Dendritic cell treated with granulocyte-macrophage colony-stimulating factor and Interleukin-4, amounts not matched to agents 40 ng/mL and 50 ng/mL, for 4 days (primary cell): Measurements from ENCODE around the gene COX6A2.

Experiments used
- H3K27ac Mint-ChIP-seq: one replicate; pipeline ENCODE4 v1.8.0; 2022; ENCODE audit warnings: mild to moderate bottlenecking, mixed read lengths
- H3K27me3 Mint-ChIP-seq: one replicate; pipeline ENCODE4 v1.8.0; 2022; ENCODE audit warnings: mild to moderate bottlenecking, mixed read lengths
- H3K36me3 Mint-ChIP-seq: one replicate; pipeline ENCODE4 v1.8.0; 2022; ENCODE audit warnings: low read depth, mixed read lengths
- H3K4me1 Mint-ChIP-seq: one replicate; pipeline ENCODE4 v1.8.0; 2022; ENCODE audit warnings: low read depth, mixed read lengths
- H3K4me3 Mint-ChIP-seq: one replicate; pipeline ENCODE4 v1.8.0; 2022; ENCODE audit warnings: mild to moderate bottlenecking, moderate library complexity, mixed read lengths
- H3K9me3 Mint-ChIP-seq: one replicate; pipeline ENCODE4 v1.8.0; 2022; ENCODE audit warnings: mixed read lengths
- intact Hi-C: fragments of 100-400 bp; cut with micrococcal nuclease; formaldehyde crosslinking; loops from one replicate; pipeline ENCODE4 v1.15.0; 2022

COX6A2 gene

GRCh38 chr16:31467858-31468257 lies 39.7 kb upstream of the COX6A2 start:
- peaks cover 45% of the 10 kb centered on the region for H3K36me3 Mint-ChIP-seq
- intact Hi-C loops, result loop anchor here (10.0 kb wide), 1 partner anchor 397 kb away; no protein-coding TSS in a partner anchor
- H3K27me3 Mint-ChIP-seq, result peaks cover 21% of the 10 kb centered on the region
- no peak overlapping the region for H3K4me3 Mint-ChIP-seq
- H3K4me1 Mint-ChIP-seq, result peaks cover 37% of the 10 kb centered on the region
- H3K9me3 Mint-ChIP-seq, result no peaks in the 10 kb centered on the region
- H3K27ac Mint-ChIP-seq, result no peak overlapping the region

- Mint-ChIP-seq H3K4me1 (peaks cover 31% of the 10 kb centered on the region), H3K36me3 (peaks cover 51% of the 10 kb centered on the region), H3K27me3 (peaks cover 15% of the 10 kb centered on the region), H3K9me3 (no peaks in the 10 kb centered on the region), H3K27ac (peak overlapping the region; percentile 4), H3K4me3 (no peak overlapping the region)
- intact Hi-C loops, result loop anchor here (10.0 kb wide), 1 partner anchor 398 kb away; no protein-coding TSS in a partner anchor
Observed at GRCh38 chr16:31467151-31467773, 39.1 kb upstream of the COX6A2 start.

- peaks cover 9% of the 10 kb centered on the region for H3K27me3 Mint-ChIP-seq
- intact Hi-C loops, result loop anchor here (10.0 kb wide), 1 partner anchor 398 kb away; no protein-coding TSS in a partner anchor
- peaks cover 25% of the 10 kb centered on the region for H3K4me1 Mint-ChIP-seq
- H3K27ac Mint-ChIP-seq, result peak overlapping the region; percentile 63
- H3K36me3 Mint-ChIP-seq, result peaks cover 58% of the 10 kb centered on the region
- H3K4me3 Mint-ChIP-seq, result peak overlapping the region; percentile 45
- H3K9me3 Mint-ChIP-seq, result no peaks in the 10 kb centered on the region
Observed at GRCh38 chr16:31466381-31466841, 38.3 kb upstream of the COX6A2 start.

- intact Hi-C loops, result loop anchor here (10.0 kb wide), 1 partner anchor 399 kb away; no protein-coding TSS in a partner anchor
- peaks cover 58% of the 10 kb centered on the region for H3K36me3 Mint-ChIP-seq
- H3K27me3 Mint-ChIP-seq, result peaks cover 4% of the 10 kb centered on the region
- H3K27ac Mint-ChIP-seq, result peak overlapping the region; percentile 63
- peaks cover 26% of the 10 kb centered on the region for H3K4me1 Mint-ChIP-seq
- peak overlapping the region; percentile 45 for H3K4me3 Mint-ChIP-seq
- no peaks in the 10 kb centered on the region for H3K9me3 Mint-ChIP-seq
Observed at GRCh38 chr16:31465788-31466370, 37.7 kb upstream of the COX6A2 start.

GRCh38 chr16:31464781-31465260 lies 36.7 kb upstream of the COX6A2 start:
- Mint-ChIP-seq H3K27me3 (no peaks in the 10 kb centered on the region), H3K27ac (no peak overlapping the region), H3K4me1 (peaks cover 34% of the 10 kb centered on the region), H3K36me3 (peaks cover 58% of the 10 kb centered on the region), H3K9me3 (no peaks in the 10 kb centered on the region), H3K4me3 (no peak overlapping the region)
- intact Hi-C loops, result loop anchor here (10.0 kb wide), 1 partner anchor 400 kb away; no protein-coding TSS in a partner anchor

GRCh38 chr16:31464348-31464769 lies 36.2 kb upstream of the COX6A2 start:
- Mint-ChIP-seq H3K9me3 (no peaks in the 10 kb centered on the region), H3K27ac (no peak overlapping the region), H3K27me3 (no peaks in the 10 kb centered on the region), H3K36me3 (peaks cover 59% of the 10 kb centered on the region), H3K4me1 (peaks cover 34% of the 10 kb centered on the region), H3K4me3 (no peak overlapping the region)
- intact Hi-C loops, result loop anchor here (10.0 kb wide), 1 partner anchor 400 kb away; no protein-coding TSS in a partner anchor

GRCh38 chr16:31461921-31462804 lies 34.0 kb upstream of the COX6A2 start:
- Mint-ChIP-seq H3K27ac (peak overlapping the region; percentile 30), H3K36me3 (peaks cover 72% of the 10 kb centered on the region), H3K4me3 (no peak overlapping the region), H3K27me3 (no peaks in the 10 kb centered on the region), H3K4me1 (peaks cover 44% of the 10 kb centered on the region), H3K9me3 (no peaks in the 10 kb centered on the region)
- intact Hi-C loops, result loop anchor here (10.0 kb wide), 1 partner anchor 403 kb away; no protein-coding TSS in a partner anchor

- no peaks in the 10 kb centered on the region for H3K27me3 Mint-ChIP-seq
- H3K27ac Mint-ChIP-seq, result peak overlapping the region; percentile 30
- no peak overlapping the region for H3K4me3 Mint-ChIP-seq
- peaks cover 44% of the 10 kb centered on the region for H3K4me1 Mint-ChIP-seq
- H3K36me3 Mint-ChIP-seq, result peaks cover 64% of the 10 kb centered on the region
- no peaks in the 10 kb centered on the region for H3K9me3 Mint-ChIP-seq
- intact Hi-C loops, result loop anchor here (10.0 kb wide), 1 partner anchor 403 kb away; no protein-coding TSS in a partner anchor
Observed at GRCh38 chr16:31461201-31461920, 33.2 kb upstream of the COX6A2 start.

- Mint-ChIP-seq H3K27ac (peak overlapping the region; percentile 99), H3K4me3 (peak overlapping the region; percentile 89), H3K4me1 (peaks cover 44% of the 10 kb centered on the region), H3K9me3 (no peaks in the 10 kb centered on the region), H3K36me3 (peaks cover 59% of the 10 kb centered on the region), H3K27me3 (no peaks in the 10 kb centered on the region)
- intact Hi-C loops, result loop anchor here (1.0 to 10.0 kb wide), 2 partner anchors 48 to 404 kb away; partner anchors contain the start of gene RUSF1
Observed at GRCh38 chr16:31460582-31461002, 32.4 kb upstream of the COX6A2 start.

- H3K4me3 Mint-ChIP-seq, result peak overlapping the region; percentile 89
- intact Hi-C loops, result loop anchor here (1.0 to 10.0 kb wide), 2 partner anchors 48 to 405 kb away; partner anchors contain the start of gene RUSF1
- no peaks in the 10 kb centered on the region for H3K27me3 Mint-ChIP-seq
- peaks cover 57% of the 10 kb centered on the region for H3K36me3 Mint-ChIP-seq
- no peaks in the 10 kb centered on the region for H3K9me3 Mint-ChIP-seq
- H3K27ac Mint-ChIP-seq, result peak overlapping the region; percentile 99
- peaks cover 49% of the 10 kb centered on the region for H3K4me1 Mint-ChIP-seq
Observed at GRCh38 chr16:31459687-31460581, 31.8 kb upstream of the COX6A2 start.

GRCh38 chr16:31458844-31459686 lies 30.9 kb upstream of the COX6A2 start, which contains the start of gene ARMC5:
Gene ARMC5, plus strand, starts transcription at chr16:31459501. Its CDS starts 24 bp downstream, at chr16:31459525.
- intact Hi-C loops, result no loop called here
- Mint-ChIP-seq H3K27me3 (no peaks in the 10 kb centered on the region), H3K36me3 (peaks cover 48% of the 10 kb centered on the region), H3K4me1 (peaks cover 52% of the 10 kb centered on the region), H3K4me3 (peak within 1 kb of the TSS; percentile 89), H3K27ac (peak within 1 kb of the TSS; percentile 99), H3K9me3 (no peaks in the 10 kb centered on the region)
